ENCODE data around the gene MUCL3.
"Not testable (repeated sequence)": the region's sequence is repeated elsewhere in the genome, so short reads cannot be mapped to it uniquely, and the experiment has no call there.

MUCL3 gene

DNA sequence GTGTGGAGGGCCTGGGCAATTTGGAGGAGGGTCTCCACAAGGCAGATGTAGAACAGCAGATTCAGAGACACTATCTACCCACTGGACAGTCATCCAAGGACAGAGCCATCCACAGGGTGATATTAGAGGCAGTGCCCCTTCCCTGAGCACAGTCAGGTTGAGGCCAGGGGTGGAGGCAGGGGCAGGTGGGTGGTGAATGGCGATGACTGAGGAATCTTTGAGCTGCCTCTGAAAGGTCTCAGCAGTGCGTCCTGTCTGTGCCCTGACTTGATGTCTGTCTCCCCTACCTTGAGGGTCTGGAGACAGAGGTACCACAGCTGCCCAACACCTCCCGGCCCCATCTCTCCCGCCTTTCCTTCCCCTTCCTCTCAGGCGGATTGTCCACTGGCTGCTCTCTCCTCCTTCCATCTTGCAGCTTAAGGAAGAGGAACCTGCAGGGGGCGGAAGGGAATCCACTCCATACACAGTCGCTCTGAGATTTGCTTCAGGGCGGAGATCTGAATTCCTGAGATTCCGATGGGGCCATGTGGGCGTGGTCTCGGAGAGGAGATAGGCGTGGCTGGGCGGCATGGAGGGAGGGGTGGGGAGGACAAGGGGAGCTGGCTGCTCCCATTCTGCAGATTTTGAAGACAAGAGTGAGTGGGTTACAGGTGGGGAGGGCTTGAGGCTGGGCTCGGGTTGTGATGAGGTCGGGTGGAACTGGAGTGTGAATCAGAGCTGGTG is 1.7 kb downstream of the MUCL3 start:
- DNase-seq = peak; percentile 61

DNA sequence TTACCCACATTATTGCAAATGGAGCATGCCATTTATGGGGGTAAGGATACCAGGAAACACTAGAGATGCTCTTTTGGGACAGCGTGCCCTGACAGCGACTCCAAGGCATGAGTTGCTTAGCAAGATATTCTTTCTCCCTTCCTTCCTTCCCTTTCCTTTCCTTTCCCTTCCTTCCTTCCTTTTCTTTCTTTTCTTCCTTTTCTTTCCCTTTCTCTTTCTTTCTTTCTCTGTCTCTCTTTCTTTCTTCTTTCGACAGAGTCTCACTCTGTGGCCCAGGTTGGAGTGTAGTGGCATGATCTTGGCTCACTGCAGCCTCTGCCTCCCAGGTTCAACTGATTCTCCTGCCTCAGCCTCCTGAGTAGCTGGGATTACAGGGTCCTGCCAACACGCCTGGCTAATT is 3.3 kb downstream of the MUCL3 start:
- DNase-seq = no peak

DNA sequence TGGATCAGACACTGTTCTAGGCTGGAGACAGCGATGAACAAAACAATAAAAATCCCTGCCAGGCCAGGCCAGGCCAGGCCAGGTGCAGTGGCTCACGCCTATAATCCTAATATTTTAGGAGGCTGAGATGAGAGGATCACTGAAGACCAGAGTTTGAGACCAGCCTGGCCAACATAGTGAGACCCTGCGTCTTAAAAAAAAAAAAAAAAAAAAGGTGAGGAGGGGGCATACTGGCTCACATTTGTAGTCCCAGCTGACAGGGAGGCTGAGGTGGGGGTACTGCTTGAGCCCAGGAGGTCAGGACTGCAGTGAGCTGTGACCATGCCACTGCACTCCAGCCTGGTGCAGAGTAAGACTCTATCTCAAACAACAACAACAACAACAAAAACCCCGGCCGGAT is 4.5 kb downstream of the MUCL3 start:
- DNase-seq = no peak

DNA sequence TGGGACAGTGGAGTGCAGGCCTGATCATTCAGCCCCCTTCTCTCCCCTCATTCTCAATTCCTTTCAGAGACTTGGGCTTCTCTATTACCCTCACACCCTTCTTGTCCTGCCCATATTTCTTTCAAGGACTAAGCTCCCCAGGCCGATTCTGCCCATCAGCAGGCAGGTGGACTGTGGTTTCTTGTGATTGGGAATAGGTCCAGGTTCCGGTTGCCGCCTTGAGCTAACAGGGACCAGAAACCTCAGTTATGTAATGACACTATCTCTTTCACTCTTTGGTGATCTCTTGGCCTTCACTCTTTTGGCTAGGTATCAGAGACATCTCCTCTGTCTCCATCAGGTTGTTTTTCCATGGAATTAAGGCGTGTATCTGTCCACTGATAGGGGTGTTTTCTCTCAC is 6.5 kb downstream of the MUCL3 start:
- no peak for DNase-seq

DNA sequence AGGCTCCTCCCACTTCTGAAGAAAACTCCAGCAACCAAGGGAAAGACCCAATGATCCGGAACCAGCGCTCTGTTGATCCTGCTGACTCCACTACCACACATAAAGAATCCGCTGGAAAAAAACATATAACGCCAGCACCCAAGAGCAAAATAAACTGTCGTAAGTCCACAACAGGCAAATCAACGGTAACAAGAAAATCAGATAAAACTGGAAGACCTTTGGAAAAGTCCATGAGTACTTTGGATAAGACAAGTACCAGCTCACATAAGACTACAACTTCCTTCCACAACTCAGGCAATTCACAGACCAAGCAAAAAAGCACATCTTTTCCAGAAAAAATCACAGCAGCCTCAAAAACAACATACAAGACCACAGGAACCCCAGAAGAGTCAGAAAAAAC is 8.0 kb downstream of the MUCL3 start:
- DNase-seq = no peak

DNA sequence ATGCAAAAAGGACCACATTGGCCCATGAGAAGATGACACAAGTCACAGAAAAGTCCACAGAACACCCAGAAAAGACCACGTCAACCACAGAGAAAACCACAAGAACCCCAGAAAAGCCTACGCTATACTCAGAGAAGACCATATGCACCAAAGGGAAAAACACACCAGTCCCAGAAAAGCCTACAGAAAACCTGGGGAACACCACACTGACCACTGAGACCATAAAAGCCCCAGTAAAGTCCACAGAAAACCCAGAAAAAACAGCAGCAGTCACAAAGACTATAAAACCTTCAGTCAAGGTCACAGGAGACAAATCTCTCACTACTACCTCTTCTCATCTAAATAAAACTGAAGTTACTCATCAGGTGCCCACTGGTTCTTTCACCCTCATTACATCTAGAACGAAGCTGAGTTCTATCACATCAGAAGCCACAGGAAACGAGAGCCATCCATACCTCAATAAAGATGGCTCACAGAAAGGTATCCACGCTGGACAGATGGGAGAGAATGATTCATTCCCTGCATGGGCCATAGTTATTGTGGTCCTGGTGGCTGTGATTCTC is 11.2 kb downstream of the MUCL3 start:
- no peak for DNase-seq

DNA sequence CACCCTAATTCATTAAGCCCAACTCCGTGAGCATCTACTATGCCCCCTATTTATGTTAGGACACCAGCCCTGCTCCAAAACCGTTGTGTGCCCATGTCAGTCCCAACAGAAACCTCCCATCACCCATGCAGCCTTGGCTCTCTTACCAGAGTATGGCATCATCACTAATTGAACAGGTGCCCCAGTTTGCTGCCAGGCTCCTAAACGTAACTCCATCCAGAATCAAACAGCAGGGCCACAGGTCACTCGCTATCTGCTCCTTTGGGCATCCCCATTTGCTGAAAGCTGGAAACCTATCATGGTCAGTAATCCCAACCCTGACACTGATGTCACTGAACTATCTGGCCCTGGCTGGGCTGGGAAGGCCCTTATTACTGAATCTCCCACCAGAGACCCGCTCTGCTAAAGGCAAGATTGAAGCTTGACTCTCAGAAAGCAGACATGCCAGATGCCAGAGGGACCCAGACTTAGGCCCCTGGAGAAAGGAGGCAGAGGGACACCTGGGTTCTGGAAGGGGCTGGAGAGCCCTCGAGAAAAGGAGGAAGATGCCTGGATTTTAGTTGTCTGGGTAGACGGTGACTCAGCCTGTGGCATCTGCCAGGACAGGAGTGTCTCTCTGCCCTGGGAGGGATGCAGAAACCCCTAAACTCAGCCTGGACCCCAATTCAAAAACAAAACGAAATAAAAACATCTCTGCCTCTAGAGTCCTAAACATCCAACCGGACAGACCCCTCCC is 14.0 kb downstream of the MUCL3 start:
- DNase-seq = no peak

DNA sequence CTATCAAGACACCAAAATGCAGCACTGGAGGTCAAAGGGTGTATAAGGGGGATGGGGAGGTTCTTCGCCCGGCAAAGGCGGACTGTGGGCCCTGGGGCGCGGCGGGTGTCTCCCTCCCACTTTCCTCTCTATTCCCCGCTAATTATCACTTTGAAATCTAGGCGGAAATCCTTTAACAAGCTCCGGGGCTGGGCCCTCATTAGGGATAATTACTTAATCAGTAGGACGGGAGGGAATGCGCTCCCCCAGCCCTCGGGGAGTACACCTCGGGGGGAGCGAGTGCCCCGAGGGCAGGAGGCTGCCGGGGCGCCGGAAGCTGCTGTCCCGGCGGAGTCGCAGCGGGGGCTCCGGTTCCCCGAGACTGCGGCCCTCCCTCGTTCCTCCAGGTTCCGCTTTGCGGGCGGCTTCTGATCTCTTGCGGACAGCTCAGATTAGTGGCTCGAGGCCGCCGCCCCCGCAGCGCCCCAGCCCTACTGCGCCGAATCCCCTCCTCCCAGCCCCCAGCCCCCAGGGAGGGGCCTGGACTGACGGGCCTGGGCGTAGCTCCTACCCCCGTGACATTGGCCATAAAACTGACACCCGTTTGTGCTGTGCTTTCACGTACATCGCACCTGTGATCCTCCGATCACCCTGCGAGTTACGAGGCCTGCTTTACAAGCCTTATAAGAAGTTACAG is 14.7 kb downstream of the MUCL3 start:
- DNase-seq = peak; percentile 71

DNA sequence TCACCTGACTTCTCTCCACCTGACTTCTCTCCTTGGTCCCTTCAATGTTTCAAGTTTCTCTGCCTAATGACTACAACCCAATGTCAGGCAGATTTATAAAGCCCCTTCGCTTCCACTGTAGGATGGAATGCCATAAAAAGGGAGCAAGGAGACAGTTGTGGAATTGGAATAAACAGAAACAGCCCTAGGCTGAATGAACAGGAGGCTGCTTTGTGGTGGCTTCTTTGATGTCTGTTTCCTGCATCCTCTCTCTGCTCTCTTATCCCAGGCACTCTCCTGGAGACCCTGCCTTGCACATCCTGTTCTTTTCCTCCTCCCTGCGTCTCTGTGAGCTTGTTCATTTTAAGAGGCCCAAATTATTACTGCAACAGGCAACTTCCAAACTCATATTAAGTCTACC is 16.9 kb downstream of the MUCL3 start:
- no peak for DNase-seq

DNA sequence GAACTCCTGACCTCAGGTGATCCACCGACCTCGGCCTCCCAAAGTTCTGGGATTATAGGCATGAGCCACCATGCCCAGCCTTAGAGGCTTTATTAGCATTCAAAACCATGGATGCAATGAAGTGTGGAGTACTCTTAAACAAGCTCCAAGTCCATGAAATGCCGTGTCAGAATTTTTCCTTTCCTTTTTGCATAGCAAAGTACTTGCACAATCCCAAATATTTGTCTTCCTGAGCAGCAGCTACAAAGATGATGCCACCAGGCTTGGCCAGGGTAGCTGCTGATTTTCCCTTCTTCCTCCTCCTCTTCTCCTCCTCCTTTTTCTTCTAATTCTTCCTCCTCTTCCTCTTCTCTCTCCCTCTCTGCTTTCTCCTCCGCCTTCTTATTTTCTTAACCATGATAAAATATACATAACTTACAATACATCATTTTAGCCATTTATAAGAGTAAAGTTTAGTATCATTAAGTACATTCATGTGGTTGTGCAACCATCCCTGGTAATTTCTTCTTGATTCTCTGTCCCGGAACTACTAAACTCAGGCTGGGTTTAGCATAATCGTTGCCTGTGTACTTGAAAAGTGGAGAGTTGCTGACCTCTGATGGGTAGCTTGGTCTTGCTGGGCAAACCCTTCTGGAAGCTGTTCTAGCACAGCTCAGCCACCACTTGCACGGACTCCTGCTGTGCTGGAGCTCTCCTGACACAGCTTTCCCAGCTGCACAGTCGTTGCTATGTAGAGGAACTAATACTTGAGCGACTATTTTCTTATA is 20.3 kb downstream of the MUCL3 start:
- no peak for DNase-seq

DNA sequence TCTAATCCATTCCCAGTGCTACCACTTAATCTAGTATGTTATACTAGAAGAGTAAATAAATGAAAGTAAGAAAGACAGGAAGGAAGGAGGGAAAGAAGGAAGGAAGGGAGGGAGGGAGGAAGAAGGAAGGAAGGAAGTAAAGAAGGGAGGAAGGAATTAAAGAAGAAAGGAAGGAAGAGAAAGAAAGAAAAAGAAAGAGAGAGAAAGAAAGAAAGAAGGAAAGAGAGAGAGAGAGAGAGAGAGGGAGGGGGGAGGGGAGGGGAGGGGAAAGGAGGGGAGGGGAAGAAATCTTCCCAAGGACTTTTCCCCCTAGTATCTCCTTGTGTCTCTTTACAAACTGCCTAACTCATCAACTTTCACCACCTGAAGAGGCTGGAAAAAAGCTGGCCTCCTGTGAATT is 21.9 kb downstream of the MUCL3 start:
- no peak for DNase-seq

DNA sequence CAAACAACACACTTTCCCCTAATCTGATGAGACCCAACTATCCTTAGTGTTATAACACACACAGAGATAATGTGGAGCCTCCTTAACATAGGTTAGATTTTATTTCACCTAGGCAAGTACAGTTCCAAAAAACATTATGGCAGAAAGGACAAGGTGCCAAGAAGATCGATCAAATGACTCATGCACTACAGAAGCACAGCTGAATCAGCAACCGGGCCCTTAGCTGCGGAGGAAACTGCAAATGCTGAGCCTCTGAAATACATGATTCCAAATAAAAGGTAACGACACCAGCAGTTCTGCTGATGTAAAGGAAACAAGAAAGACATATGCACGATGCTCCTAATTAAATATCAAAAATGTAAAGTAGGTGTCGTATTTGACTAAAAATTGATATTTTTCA is 22.9 kb downstream of the MUCL3 start:
- DNase-seq = no peak

DNA sequence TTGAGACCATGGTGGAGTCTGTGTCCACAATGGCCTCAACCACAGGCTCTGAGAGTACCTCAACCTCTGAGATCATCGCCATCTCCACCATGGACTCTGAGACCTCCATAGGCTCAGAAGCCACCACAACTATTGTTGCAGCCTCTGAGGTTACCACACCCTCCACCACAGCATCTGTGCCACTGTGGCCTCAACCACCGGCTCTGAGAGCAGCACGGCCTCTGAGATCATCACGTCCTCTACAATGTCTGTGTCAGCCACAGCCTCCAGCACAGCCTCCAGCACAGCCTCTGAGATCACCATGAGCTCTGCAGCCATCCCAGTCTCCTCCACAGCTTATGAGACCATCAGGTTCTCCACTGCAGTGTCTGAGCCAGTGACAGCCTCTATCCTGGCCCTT is 23.3 kb downstream of the MUCL3 start:
- no peak for DNase-seq

DNA sequence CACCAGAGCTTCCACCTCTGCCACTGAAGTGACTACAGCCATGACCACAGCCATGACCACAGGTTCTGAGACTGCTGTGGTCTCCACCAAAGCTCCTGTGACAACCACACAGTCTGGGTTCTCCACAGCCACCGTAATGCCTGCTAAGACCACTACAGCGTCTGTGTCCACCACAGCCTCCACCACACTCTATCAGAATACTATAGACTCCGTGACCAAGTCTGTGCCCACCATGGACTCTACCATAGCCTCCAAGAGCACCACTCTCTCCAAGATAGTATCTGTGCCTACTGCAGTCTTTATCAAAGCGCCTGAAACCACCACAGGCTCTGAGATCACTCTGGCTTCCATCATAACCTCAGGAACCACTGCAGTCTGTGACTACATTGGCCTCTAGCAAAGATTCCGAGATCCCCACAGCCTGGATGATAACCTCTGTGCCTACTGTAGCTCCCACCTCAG is 24.4 kb downstream of the MUCL3 start:
- DNase-seq = no peak

DNA sequence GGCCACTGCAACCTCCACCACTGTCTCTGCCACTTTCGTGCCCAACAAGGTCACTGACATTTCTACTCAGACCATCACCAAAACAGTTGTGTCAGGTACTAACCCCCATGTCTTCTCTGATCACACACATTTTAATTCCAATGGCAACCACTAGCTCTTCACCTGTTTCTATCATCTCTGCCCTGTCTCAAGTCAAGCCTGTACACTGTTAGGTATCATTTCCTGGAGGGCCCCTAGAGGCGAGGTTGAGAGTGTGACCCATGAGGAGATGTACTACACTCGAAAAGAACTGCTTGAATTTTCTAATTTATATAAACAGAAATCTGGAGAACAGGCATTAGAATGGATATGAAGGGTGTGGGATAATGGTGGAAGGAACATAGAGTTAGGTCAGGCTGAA is 25.4 kb downstream of the MUCL3 start:
- no peak for DNase-seq

DNA sequence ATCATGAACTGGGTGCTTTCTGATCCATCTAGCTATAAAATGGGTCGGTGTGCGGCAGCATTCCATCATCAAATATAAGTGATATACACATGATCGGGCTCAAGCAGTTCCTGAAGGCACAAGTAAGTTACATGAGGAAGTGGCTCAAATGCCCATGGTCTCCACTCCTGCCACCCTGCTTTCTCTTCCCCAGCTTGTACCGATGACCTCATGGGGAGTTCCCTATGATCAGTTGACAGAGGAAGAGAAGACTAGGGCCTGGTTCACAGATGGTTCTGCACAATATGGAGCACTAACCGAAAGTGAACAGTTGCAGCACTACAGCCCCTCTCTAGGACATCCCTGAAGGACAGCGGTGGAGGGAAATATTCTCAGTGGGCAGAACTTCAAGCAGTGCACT is 28.4 kb downstream of the MUCL3 start:
- DNase-seq = not testable (repeated sequence)

DNA sequence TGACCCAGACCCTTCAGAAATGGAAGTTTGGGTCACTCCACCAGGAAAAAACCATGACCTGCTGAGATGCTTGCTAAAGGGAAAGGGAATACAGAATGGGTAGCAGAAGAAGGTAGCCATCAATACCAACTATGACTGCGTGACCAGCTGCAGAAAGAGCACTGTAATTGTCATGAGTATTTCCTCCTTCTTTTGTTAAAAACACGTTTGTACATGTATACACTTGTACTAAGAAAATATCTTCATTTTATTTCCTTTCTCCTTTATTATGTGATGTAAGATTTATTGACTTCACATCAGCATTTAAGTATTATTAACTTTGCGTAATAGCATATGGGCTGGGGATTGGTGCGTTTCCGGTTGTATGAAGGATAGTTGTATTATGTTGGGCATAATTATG is 30.2 kb downstream of the MUCL3 start:
- no peak for DNase-seq

DNA sequence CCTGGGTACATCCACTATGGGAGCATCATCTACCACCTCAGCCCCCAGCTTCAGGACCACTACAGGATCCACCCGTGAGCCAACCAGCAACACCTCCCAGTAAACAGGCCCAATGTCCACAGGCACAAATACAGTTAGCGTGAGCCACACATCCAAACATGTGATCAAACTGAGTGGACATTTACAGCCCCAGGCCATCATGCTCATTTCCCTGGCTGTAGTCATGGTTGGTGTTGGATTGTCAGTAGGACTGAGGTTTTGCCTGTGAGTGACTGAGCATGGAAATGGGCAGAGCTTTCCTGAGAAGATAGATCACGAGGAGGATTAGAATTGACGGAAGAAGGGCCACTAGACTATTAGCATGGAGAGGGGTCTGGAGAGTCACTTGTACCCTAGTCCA is 32.0 kb downstream of the MUCL3 start:
- no peak for DNase-seq

DNA sequence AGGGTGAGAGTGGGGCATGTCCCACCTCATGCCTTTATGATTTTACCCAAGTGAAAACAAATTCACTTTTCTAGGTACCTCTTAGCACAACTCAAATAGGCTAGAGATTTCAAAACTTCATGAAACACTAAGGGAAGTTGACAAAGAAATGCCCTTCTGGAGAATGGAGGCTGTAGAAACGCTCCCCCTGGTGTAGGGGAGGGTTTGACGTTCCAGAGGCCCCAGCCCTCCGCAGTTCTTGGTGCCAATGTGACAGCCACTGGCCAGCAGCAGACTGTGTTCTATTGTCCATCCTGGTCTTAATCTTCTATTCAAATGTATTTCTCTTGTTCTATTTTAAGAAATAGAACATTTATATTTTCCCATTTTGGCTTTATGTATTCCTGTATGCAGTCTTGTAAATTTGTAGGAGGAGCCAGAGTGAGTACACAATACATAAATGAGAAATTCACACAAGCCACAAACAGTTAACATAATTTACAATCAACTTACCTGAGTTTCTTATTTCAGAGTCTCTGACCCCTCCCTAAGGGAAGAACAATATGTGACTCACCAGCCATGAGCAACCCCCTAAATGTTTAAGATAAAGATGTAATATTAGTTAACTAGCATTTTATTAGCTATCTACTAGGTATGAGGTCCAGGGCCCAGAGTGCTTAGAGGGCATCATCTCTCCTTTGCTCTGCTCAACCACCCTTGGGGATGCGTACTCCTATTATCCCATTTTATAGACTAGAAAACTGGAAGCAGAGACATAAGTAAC is 33.9 kb downstream of the MUCL3 start:
- no peak for DNase-seq

DNA sequence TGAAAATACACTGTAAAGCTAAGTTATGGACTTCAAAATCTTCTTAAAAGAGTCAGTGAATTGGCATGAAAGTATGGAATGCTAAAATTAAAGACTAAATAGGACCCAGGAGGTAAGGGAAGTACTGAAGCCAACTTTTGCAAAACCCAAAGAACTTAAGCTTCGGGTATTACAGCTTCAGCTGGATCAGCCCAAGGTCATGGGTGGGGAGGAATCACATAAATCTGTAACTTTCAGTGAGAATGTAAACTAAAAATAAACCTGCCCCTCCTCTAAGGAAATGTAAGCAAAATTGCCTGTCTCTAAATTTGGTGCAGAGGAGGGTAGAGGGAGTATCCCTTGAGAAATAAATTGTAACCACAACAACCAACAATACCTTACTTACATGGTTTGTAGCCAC is 38.4 kb downstream of the MUCL3 start:
- no peak for DNase-seq

DNA sequence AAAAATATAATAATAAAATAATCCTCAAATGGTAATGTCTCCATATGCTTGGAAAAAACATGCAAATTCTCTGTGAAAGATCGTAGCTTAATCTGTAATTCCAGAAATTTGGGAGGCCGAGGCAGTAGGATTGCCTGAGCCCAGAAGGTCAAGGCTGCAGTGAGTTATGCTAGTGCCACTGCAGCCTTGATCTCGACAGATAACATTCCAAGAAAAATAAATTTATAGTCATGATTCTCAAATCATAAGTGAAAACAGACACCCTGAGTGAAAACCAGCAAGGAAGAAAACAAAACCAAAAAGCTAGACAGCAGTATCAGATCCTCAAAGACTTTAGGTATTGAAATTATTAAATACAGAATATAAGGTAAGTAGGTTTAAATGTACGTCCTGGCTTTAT is 38.9 kb downstream of the MUCL3 start:
- no peak for DNase-seq

Data from retina (tissue), 1 donor.